ENCODE measurements around the gene SLC10A7. TPM values are rescaled to one million over a fixed set of nuclear protein-coding genes. Genes with fewer than 3 reads are reported as not detected.

Gene SLC10A7
- polyA plus RNA-seq, 1 donor (not counting 4 experiments of a cell fraction or from before 2014, with no cell fraction given), result 12.7 TPM

GRCh38 chr4:146477054-146477453 lies 44.7 kb downstream of the SLC10A7 start:
- TF ChIP-seq EZH2 (IDR thresholded peaks at IDR 0.05; ENCODE audit: low read length) (no peak), CTCF (optimal IDR thresholded peaks at IDR 0.05 in 1 of 3, IDR thresholded peaks at IDR 0.05 in 1 of 3, conservative IDR thresholded peaks at IDR 0.05 in 1 of 3; ENCODE audit: extremely low read depth in 1 of 3, insufficient read depth in 2 of 3, low read length in 3 of 3) (no peak)
- H3K9me1 ChIP-seq (ENCODE audit: control insufficient read depth, extremely low read depth, insufficient read depth, low read length), result no peaks in the 10 kb centered on the region
- no peaks in the 10 kb centered on the region for H3K9me3 ChIP-seq (ENCODE audit: control insufficient read depth, low read depth, low read length)
- DNase-seq (ENCODE audit: low read depth, low spot score) (no peak), FAIRE-seq (no peak)
- no peaks in the 10 kb centered on the region for H3K79me2 ChIP-seq (ENCODE audit: control insufficient read depth, insufficient read depth, low read length)
- no peak overlapping the region for H2AFZ ChIP-seq (ENCODE audit: control insufficient read depth, low read length)
- H3K9ac ChIP-seq (ENCODE audit: control insufficient read depth, extremely low read depth, insufficient read depth, low read length), result no peak overlapping the region
- dilution Hi-C loops (cut with MboI; ENCODE audit: extremely low pct_ligation_motif_present, low sequenced_read_pairs), result no loop called here
- H3K4me1 ChIP-seq (ENCODE audit: control insufficient read depth, extremely low read depth, insufficient read depth, low read length), result no peaks in the 10 kb centered on the region
- no peak overlapping the region for H3K27ac ChIP-seq (ENCODE audit: control insufficient read depth, insufficient read depth, low read length)
- H3K27me3 ChIP-seq (ENCODE audit: control insufficient read depth, extremely low read depth, insufficient read depth, low read length), result no peaks in the 10 kb centered on the region
- no peaks in the 10 kb centered on the region for H3K36me3 ChIP-seq (ENCODE audit: control insufficient read depth in 2 of 2, extremely low read depth in 1 of 2, insufficient read depth in 2 of 2, low read length in 2 of 2)
- no peaks in the 10 kb centered on the region for H4K20me1 ChIP-seq (ENCODE audit: control insufficient read depth, extremely low read depth, insufficient read depth, low read length)
- H3K4me3 ChIP-seq (ENCODE audit: control insufficient read depth in 2 of 3, extremely low read depth in 1 of 3, insufficient read depth in 2 of 3, low read depth in 1 of 3, low read length in 3 of 3), result no peak overlapping the region
- no peak overlapping the region for H3K4me2 ChIP-seq (ENCODE audit: control insufficient read depth, extremely low read depth, insufficient read depth, low read depth, low read length)

- Histone ChIP-seq H3K4me1 (ENCODE audit: control insufficient read depth, extremely low read depth, insufficient read depth, low read length) (peaks cover 5% of the 10 kb centered on the region), H3K27me3 (ENCODE audit: control insufficient read depth, extremely low read depth, insufficient read depth, low read length) (no peaks in the 10 kb centered on the region), H3K4me3 (ENCODE audit: control insufficient read depth in 2 of 3, extremely low read depth in 1 of 3, insufficient read depth in 2 of 3, low read depth in 1 of 3, low read length in 3 of 3) (no peak overlapping the region), H3K79me2 (ENCODE audit: control insufficient read depth, insufficient read depth, low read length) (no peaks in the 10 kb centered on the region), H3K36me3 (ENCODE audit: control insufficient read depth in 2 of 2, extremely low read depth in 1 of 2, insufficient read depth in 2 of 2, low read length in 2 of 2) (no peaks in the 10 kb centered on the region), H4K20me1 (ENCODE audit: control insufficient read depth, extremely low read depth, insufficient read depth, low read length) (no peaks in the 10 kb centered on the region), H3K9me1 (ENCODE audit: control insufficient read depth, extremely low read depth, insufficient read depth, low read length) (no peaks in the 10 kb centered on the region), H3K27ac (ENCODE audit: control insufficient read depth, insufficient read depth, low read length) (no peak overlapping the region), H3K9me3 (ENCODE audit: control insufficient read depth, low read depth, low read length) (no peaks in the 10 kb centered on the region), H3K4me2 (ENCODE audit: control insufficient read depth, extremely low read depth, insufficient read depth, low read depth, low read length) (no peak overlapping the region), H2AFZ (ENCODE audit: control insufficient read depth, low read length) (no peak overlapping the region), H3K9ac (ENCODE audit: control insufficient read depth, extremely low read depth, insufficient read depth, low read length) (no peak overlapping the region)
- FAIRE-seq (no peak), DNase-seq (ENCODE audit: low read depth, low spot score) (no peak)
- no peak for TF ChIP-seq EZH2 (IDR thresholded peaks at IDR 0.05; ENCODE audit: low read length)
- no peak for TF ChIP-seq CTCF (optimal IDR thresholded peaks at IDR 0.05 in 1 of 3, IDR thresholded peaks at IDR 0.05 in 1 of 3, conservative IDR thresholded peaks at IDR 0.05 in 1 of 3; ENCODE audit: extremely low read depth in 1 of 3, insufficient read depth in 2 of 3, low read length in 3 of 3)
- dilution Hi-C loops (cut with MboI; ENCODE audit: extremely low pct_ligation_motif_present, low sequenced_read_pairs), result no loop called here
These were observed 49.3 kb downstream of the SLC10A7 start for GRCh38 chr4:146472404-146472803.

Data from keratinocyte (primary cell).